IPS-11a (cell line): ENCODE measurements around the gene MAP3K19.
"Not testable (repeated sequence)": the region's sequence is repeated elsewhere in the genome, so short reads cannot be mapped to it uniquely, and the experiment has no call there.

ENCODE experiments used
- H3K4me3 ChIP-seq: one replicate; pipeline ENCODE4 v1.5.1; 2013; ENCODE audit warnings: low read depth, low read length, control low read depth

MAP3K19 gene

DNA sequence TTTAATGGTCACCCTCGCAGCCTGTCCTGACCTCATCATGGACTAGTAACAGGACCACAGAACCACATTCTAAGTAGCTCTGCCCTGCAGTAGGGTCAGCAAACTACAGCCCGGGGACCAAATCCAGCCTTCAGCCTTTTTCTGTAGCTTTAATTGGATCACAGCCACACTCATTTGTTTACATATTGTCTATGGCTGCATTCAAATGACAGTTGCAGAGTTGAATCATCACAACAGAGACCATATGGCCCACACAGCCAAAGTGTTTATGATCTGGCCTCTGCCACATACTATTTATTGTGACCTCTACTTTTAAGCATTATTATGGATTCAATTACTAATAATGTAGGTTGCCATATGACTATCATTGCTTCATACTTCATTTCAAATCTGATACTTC lies 47.7 kb downstream of the MAP3K19 start:
- no peak overlapping the region for H3K4me3 ChIP-seq

GRCh38 chr2:134988994-134989605 lies 58.1 kb downstream of the MAP3K19 start:
- no peak overlapping the region for H3K4me3 ChIP-seq

DNA sequence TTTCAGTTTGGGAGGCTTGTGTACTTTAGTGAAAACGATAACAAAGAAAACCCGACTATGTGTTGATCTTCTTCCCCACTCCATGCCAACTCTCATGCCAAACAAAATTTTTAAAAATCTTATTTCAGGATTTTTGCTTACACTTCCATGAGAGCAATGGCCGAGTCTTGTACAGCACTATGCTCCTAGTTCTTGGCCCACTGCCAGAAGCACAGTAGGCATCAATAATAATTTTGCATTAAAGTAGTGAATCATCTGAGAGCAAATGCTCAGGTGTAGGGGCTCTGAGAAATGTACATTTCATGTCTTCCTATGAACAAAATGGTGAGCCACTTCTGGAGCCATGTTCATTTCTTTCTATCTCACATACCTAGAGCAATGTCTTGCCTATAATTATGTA lies 62.2 kb downstream of the MAP3K19 start:
- H3K4me3 ChIP-seq = no peak overlapping the region

DNA sequence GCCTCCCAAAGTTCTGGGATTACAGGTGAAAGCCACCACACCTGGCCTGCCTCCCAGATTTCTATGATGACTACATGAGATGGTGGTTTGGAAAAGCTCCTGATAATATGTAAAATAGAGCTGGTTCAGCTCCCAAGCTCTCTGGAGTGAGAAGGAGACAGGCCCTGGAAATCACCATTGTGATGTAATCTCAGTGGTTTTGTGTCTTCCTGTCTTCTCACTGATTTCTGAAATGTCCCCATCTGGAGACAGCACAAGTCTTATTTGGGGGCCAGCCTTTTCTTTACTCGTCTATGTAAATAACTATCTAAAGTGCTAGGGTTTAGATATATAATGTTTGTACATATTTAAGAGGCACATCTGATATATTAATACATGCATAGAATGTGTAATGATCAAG lies 64.6 kb downstream of the MAP3K19 start:
- no peak overlapping the region for H3K4me3 ChIP-seq

DNA sequence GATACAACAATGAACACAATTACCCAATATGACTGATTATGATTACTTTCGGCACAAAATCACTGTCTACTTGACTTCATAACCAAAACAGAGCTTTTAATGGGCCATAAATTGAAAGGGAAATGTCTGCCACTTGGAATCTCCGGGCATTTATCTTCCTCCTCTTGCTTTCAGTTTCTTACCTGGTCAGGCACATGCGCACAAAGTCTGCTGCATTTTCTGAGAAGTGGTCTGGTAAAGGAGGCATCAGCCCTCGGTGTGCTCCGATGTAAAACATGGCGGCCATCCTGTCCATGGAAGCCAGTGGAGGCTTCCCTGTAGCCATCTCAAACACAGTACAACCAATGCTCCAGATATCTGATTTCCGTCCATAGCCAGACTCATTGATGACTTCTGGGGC lies 66.6 kb downstream of the MAP3K19 start:
- no peak overlapping the region for H3K4me3 ChIP-seq

DNA sequence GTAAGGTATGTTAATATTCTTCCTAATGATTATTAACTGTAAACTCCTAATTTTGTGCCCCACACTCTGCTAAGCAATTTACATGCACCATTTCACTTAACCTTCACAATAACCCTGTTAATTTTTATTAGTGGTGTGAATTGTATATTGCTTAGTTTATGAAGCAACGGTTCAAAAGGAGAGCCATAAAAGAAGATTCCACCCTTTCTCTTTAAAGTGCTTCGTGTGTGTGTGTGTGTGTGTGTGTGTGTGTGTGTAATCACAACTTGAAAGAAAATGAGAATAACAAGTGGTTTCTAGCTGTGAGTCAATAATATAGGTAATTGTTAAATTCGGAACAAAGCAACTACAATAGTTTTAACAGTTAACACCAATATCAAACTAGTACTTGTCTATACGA lies 68.0 kb downstream of the MAP3K19 start:
- H3K4me3 ChIP-seq = no peak overlapping the region

- H3K4me3 ChIP-seq = not testable (repeated sequence)
Measured at GRCh38 chr2:134977104-134977503, 70.1 kb downstream of the MAP3K19 start.

DNA sequence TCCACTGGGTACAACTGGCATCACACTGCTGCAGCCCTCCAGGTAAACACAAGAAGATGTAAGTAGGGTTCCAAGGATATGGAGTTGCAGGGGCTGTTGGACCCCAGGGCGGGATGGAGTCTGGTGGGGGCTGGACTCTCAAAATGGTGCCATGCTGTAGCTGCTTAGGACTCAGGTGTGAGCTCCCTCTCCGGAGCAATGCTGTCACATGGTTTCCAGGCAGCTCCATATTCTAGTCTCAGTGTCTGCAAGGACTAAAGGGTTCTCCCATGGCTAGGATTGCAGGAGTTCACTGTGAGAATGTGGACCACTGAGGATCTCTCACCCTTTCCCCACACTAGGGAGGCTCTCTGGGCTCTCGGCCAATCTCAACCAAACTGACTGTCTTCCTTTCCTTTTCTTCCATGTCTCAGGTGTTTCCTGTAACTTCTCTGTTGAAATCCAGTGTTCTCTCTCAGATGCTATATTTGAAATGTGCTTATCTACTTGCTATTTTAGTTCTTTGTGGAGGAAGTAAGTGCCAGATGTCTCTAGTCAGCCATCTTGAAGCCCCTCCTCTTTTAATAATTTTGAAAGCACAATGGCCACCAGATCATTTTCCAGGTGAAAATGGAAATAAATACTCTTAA lies 71.1 kb downstream of the MAP3K19 start:
- H3K4me3 ChIP-seq = no peak overlapping the region

DNA sequence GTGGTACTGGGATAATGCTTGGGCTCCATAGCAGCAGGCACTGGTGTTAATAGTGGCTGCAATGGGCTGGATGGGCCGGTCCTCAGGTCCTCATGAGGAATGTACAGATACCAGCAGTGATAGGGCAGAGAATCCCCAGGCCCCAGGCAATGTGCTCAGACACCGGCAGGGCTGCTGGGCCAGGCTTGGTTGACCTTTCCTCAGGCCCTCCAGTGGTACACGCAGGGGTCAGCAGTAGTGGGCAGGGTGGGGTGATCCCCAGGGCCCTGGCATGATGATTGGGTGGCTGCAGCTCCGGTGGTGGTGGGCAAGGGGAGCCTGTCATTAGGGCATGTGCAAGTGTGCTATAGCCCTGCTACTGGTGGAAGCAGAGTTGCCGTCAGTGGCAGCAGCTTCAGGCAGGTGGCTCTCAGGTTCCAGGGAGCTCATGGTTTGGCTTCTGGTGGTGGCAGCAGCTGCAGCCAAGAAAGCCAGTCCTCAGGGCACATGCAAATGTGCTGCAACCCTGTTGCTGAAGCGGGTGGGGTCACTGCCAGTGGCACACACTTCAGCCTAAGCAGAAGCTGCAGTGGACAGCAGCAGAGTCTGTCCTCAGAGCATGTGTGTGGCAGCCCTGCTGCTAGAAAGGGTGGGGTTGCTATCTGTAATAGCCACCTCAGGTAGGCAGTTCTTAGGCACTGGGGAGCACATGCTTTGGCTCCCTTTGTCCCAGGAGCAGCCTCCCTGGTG lies 71.8 kb downstream of the MAP3K19 start:
- no peak overlapping the region for H3K4me3 ChIP-seq

DNA sequence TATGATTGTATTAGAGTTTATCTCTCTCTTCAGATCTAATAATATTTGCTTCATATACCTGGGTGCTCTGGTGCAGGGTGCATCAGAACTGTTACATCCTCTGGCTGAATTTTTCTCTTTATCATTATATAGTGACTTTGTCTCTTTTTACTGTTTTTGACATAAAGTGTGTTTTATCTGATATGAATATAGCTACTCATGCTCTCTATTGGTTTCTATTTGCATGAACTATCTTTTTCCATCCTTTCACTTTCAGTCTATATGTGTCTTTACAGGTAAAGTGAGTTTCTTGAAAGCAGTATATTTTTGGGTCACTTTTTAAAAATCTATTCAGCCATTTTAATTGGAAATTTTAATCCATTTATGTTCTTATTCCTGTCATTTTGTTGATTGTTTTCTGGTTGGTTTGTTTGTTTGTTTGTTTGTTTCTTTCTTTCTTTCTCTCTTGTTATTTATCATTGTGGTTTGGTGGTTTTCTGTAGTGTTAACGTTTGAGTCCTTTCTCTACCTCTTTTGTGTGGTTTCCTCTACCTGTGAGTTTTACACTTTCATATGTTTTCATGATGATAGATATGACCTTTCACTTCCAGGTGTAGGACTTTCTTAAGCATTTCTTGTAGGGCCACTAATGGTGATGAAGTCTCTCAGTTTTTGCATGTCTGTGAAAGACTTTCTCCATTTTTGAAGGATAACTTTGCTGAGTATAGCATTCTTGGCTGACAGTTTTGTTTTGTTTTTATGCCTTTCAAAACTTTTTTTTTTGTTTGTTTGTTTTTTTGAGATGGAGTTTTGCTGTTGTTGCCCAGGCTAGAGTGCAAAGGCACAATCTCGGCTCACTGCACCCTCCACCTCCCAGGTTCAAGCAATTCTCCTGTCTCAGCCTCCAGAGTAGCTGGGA lies 73.8 kb downstream of the MAP3K19 start:
- H3K4me3 ChIP-seq = no peak overlapping the region

GRCh38 chr2:134967166-134967565 lies 80.1 kb downstream of the MAP3K19 start:
- not testable (repeated sequence) for H3K4me3 ChIP-seq

- no peak overlapping the region for H3K4me3 ChIP-seq
Measured at GRCh38 chr2:134957477-134957876, 89.8 kb downstream of the MAP3K19 start.

DNA sequence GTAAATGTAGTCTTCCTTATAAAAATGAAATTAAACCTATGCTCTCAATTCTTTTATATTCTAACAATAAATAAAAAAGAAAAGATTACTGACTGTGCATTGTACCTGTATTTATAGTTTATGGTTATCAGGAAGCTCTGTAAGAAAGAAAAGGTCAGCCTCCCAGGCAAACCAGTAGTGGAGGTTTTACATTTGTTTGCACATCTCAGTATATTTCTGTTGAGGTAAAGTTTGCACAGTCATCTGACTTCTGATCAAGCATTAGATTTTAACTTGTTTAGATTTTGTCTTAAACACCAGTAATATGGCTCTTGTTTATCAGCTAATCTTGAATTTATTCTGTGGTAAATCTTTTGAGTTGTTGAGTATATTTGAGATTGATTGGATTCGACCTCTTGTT lies 91.5 kb downstream of the MAP3K19 start:
- no peak overlapping the region for H3K4me3 ChIP-seq

- H3K4me3 ChIP-seq = no peak overlapping the region
Measured at GRCh38 chr2:134954065-134954464, 93.2 kb downstream of the MAP3K19 start.

DNA sequence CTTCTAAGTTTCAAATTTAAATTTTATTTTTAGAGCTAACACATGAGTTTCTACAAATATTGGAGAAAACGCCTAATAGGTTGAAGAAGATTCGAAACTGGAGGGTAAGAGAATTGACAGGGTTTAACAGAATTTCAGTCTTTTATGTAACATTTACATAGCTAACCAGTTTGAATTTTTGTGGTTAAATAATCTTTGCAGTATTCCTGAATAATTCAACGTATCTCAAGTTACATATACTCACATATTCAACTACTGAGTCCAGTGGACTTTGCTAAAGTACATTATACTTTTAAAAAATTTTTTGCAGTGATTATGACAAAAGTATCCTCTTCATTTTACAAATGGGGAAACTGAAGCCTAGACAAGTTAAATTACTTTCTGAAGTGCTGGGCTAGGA lies 94.6 kb downstream of the MAP3K19 start:
- no peak overlapping the region for H3K4me3 ChIP-seq

GRCh38 chr2:134950886-134951285 lies 96.4 kb downstream of the MAP3K19 start:
- H3K4me3 ChIP-seq = no peak overlapping the region

GRCh38 chr2:134949981-134950708 lies 97.1 kb downstream of the MAP3K19 start:
- no peak overlapping the region for H3K4me3 ChIP-seq

DNA sequence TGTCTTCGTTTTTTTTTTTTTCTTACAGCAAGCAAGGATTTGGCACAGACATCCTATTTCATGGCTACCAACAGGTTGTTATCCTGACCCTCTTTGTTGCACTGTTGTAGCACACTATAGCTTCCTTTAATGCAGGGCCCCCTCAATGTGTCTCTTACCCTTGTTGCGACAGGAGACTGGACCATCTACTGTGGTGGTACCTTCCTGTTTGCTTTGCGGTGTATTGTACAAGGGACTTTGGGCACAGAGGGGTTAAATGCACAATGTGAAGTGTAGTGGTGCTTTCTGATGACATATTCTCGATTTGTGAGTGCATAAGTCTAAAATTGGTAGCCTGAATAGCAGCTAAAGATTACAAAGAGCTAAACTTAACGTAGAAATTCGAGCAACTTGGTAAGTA lies 101.2 kb downstream of the MAP3K19 start:
- H3K4me3 ChIP-seq = no peak overlapping the region

DNA sequence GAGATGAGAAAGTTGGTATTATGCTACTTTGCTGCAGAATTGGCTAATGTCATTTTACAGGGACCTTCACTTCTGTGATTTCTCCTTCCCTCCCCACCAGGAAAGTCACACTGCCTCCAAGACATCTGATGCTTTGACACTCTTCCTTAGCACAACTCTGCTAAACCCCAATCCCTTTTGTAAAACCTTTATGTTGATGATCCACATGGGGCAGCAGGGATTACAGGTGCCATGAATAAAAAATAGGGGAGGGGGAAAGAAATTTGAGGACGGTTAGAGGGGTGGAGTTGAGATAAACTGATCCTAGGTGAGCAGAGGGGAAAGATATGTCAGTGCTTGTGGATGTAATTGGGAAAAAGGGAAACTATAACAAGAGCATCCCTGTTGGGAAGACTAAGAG lies 102.3 kb downstream of the MAP3K19 start:
- H3K4me3 ChIP-seq = no peak overlapping the region

DNA sequence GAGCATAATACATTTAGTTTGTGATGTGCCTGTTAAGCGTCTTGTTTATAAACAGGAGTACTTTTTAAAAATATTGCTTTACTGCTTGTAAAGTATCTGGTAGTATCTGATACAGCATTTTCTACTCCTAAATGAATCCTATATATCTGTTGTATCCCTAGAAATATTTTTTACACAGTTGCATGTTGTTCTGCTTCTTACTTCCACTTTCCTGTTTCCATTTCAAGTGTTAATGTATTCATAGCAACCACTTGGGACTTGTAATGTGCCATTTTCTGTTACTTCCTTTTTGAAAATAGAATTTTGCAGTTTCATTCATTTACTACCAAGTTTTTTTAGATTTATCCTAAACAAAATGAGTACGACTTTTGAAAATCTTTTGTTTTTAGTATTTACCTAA lies 103.7 kb downstream of the MAP3K19 start:
- no peak overlapping the region for H3K4me3 ChIP-seq

GRCh38 chr2:134936691-134937090 lies 110.6 kb downstream of the MAP3K19 start:
- no peak overlapping the region for H3K4me3 ChIP-seq
